GM19351 (cell line): ENCODE measurements around the gene LBHD1.
A peak's percentile ranks its signal among the peaks of the same experiment; 100 is the strongest.
"Not testable (repeated sequence)": the region's sequence is repeated elsewhere in the genome, so short reads cannot be mapped to it uniquely, and the experiment has no call there.

Experiments
- ATAC-seq: cut with Tn5 transposase; IDR thresholded peaks from one replicate; pipeline ENCODE4 v1.9.1; 2021; ENCODE audit warnings: mild to moderate bottlenecking, moderate library complexity; ENCODE audit not compliant: unreplicated experiment

The LBHD1 gene

DNA sequence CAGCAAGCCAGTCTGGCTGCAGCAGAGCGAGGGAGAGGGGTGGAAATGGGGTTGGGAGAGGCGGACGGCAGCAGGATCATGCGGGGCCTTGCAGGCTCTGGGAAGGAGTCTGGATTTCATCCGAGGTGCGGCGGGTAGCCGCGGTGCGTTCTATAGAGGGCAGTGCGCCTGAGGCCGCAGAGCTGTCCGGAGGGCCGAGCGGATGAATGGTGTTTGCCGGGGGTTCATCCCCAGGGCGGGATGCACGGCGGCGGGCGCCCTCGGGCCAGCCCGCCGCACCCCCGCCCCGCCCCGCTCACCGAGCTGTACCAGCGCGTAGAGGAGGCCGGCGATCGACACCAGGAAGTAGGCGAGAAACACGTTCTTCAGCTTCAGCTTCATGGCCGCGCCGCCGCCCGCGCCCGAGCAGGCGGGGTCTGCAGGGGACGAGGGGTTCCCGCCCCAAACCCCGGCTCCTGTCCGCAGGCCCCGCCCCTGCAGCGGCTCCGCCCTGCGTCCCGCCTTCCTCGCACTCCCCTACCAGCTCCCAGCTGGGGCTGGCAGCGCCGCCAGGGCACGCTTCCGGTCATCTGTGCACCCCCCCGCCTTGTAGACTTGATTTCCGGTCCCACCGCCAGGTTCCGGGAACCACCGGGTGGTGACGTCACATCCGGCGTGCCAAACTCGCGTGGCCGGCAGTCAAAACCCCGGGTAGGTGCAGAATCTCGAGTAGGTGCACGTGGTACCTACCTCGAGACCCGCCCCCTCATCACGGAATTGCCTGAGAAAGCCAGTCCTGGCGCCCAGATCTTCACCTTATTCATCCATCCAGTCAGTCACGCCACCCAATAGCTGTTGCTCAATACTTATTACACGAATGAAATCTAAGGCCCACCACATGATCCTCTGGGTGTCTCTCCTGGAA is 50.2 kb downstream of the LBHD1 start, which contains the start of gene B3GAT3:
Gene B3GAT3 (minus strand): TSS at position 420 of the 904 bp plus-strand sequence. CDS start 39 bp downstream, at position 381.
- peak; percentile 95 for ATAC-seq

DNA sequence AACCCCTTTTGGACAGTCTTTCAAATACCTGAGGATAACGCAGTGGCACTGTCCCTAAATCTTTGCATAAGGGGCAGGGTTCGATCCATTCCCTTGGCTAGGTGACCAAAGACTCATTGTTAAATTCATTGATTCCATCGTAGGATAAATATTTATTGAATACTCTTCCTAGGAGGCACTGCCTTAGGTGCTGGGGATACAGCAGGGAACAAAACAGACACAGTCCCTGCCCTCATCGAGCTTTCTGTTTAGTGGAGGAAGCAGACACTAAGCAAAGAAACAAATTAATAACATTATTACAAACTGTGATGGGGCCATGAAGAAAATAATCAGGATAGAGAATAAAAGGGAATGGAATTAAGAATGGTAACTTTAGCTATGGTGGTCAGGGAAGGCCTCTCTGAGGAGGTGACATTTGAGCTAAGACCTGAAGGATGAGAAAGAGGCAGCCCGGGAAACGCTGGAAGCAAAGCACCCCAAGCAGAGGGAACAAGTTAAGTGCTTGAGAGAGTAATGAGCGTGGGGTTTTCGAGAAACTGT is 51.0 kb downstream of the LBHD1 start:
- no peak for ATAC-seq

DNA sequence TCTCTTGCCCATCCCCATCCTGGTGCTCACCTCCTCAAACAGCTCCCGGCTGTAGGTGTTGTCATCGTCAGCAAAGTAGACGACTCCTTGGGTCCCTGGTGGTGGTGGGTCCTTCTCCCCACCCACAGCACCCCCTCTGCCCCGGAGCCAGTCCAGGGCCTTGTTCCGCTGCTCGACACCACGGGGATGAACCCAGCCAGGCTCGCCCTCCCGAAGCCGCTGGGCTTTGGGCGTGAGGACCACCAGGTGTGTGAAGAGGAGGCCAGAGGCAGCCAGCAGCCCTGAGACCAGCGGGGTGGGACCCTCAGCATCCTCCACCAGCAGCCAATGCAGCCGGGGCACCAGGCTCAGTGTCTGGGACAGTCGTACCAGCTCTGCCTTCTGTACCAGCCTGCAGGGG is 55.1 kb downstream of the LBHD1 start:
- ATAC-seq, result not testable (repeated sequence)

DNA sequence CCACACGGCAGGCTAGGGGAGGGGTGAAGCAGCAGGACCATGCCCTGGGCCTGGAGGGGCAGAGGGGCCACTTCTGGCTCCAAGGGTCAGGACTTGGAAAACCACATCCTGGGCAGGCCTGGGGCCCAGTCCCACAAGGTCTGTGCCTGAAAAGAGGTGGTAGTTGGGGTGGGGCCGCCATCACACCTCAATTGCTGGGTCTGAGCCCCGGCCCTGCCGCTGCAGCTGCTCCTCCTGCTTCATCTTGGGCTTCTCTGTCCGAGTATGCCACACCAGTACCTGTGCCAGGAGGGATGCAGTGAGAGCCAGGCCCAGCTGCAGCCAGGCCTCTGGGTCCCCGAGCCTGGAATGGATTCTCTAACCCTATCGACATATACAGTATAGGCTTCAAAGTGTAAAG is 56.5 kb downstream of the LBHD1 start:
- no peak for ATAC-seq

DNA sequence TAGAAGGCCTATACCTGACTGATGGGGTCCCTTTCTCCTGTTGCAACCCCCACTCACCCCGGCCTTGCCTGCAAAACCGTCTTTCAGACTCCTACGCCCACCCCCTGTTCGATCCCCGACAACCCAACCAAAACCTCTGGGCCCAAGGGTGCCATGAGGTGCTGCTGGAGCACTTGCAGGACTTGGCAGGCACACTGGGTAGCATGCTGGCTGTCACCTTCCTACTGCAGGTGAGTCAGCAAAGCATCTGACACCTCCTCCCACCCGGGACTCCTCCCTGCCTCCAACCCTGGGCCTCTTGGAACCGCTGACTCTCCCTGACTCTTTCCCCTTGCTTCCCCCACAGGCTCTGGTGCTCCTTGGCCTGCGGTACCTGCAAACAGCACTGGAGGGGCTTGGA is 57.8 kb downstream of the LBHD1 start:
- ATAC-seq, result no peak

DNA sequence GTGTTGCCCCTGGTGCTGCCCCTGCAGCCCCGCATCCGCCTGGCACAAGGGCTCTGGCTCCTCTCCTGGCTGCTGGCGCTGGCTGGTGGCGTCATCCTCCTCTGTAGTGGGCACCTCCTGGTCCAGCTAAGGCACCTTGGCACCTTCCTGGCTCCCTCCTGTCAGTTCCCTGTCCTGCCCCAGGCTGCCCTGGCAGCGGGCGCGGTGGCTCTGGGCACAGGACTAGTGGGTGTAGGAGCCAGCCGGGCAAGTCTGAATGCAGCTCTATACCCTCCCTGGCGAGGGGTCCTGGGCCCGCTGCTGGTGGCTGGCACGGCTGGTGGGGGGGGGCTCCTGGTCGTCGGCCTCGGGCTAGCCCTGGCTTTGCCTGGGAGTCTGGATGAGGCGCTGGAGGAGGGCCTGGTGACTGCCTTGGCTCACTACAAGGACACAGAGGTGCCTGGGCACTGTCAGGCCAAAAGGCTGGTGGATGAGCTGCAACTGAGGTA is 58.7 kb downstream of the LBHD1 start:
- ATAC-seq, result no peak
